Esophagus muscularis mucosa (tissue), 4 donors: ENCODE measurements around the gene NGEF. TPM values are rescaled to one million over a fixed set of nuclear protein-coding genes. Genes with fewer than 3 reads are reported as not detected.

Experiments used
- DNase-seq: peaks from one replicate; pipeline ENCODE4 v3.0.0-alpha.2; 2017; ENCODE audit errors: extremely low spot score
- H3K27ac ChIP-seq, 4 donors: fragments of 200-600 bp; sonication (generic); replicated peaks in 1 of 4; 1 replicate in 3 of 4; 2 replicates in 1 of 4; pipeline ENCODE4 v1.5.1; 2016 to 2019; ENCODE audit warnings: mild to moderate bottlenecking in 1 of 4
- H3K27me3 ChIP-seq, 4 donors: fragments of 200-600 bp; sonication (generic); one replicate each; pipeline versions ENCODE4 v1.5.1 to v1.6.0; 2016 to 2019
- H3K36me3 ChIP-seq, 4 donors: fragments of 200-600 bp; sonication (generic); one replicate each; pipeline ENCODE4 v1.5.1; 2016 to 2019
- H3K4me1 ChIP-seq, 4 donors: fragments of 200-600 bp; sonication (generic); one replicate each; pipeline ENCODE4 v1.5.1; 2016 to 2019
- H3K4me3 ChIP-seq, 4 donors: fragments of 200-600 bp; sonication (generic); 1 replicate in 2 of 4; 2 replicates in 2 of 4; pipeline ENCODE4 v1.5.1; 2016 to 2019; ENCODE audit warnings: mild to moderate bottlenecking in 4 of 4, moderate library complexity in 1 of 4
- H3K9me3 ChIP-seq, 4 donors: fragments of 200-600 bp; sonication (generic); 1 replicate in 3 of 4; 2 replicates in 1 of 4; pipeline ENCODE4 v1.5.1; 2016 to 2019
- EP300 ChIP-seq: sonication (generic); formaldehyde crosslinking; IDR thresholded peaks from one replicate; pipeline ENCODE4 v1.6.1; 2017; ENCODE audit warnings: antibody characterized with exemption
- POLR2A ChIP-seq: fragments of 450-650 bp; IDR thresholded peaks from one replicate; pipeline ENCODE4 v1.6.1; 2017; ENCODE audit warnings: antibody characterized with exemption, moderate library complexity, mild to moderate bottlenecking, low read depth
- POLR2AphosphoS5 ChIP-seq, 2 donors: sonication (generic); formaldehyde crosslinking; IDR thresholded peaks; one replicate each; pipeline ENCODE4 v1.6.1; 2017; ENCODE audit warnings: antibody characterized with exemption in 2 of 2
- WGBS: methylation state at CpG from one replicate; pipeline ENCODE4 v1.1.5; 2018; 5-methylcytosine and 5-hydroxymethylcytosine counted together
- intact Hi-C: fragments of 100-400 bp; cut with DNase I; formaldehyde crosslinking; loops from one replicate; pipeline ENCODE4 v1.15.1; 2023
- total RNA-seq, 4 donors: library from RNA; depleted of rRNA; stranded (reverse); fragments of >200 nt; gene quantifications; one replicate each; pipeline versions ENCODE4 v1.1.0 to v1.2.1, GENCODE V29; 2016
- TF ChIP-seq, protein P1 (sequence below), 3 experiments: fragments of 200-600 bp in 2 of 3; fragments of 450-650 bp in 1 of 3; sonication (generic) in 2 of 3; IDR thresholded peaks; one replicate each; pipeline ENCODE4 v1.5.1; 2017 to 2019; ENCODE audit warnings: antibody characterized with exemption in 3 of 3, mild to moderate bottlenecking in 2 of 3, moderate library complexity in 1 of 3

NGEF gene
- total RNA-seq, 4 donors from 2014 or later = 0.33 to 0.98 (median 0.52) TPM; not detected in 1

- intact Hi-C loops = no loop called here
- H3K4me1 ChIP-seq = no peaks in the 10 kb centered on the region
Observed at GRCh38 chr2:232977438-232977971, 35.6 kb downstream of the NGEF start.

GRCh38 chr2:232976666-232977437 lies 36.2 kb downstream of the NGEF start:
- Histone ChIP-seq H3K4me1 (no peaks in the 10 kb centered on the region), H3K27me3 (peaks cover 0 to 25% (median 0%) of the 10 kb centered on the region in 4 donors), H3K36me3 (no peaks in the 10 kb centered on the region), H3K9me3 (peaks cover 0 to 6% (median 0%) of the 10 kb centered on the region in 4 donors), H3K27ac (no peak overlapping the region), H3K4me3 (no peak overlapping the region)
- no peak for DNase-seq
- TF ChIP-seq EP300 (no peak), POLR2A (no peak), POLR2AphosphoS5 (IDR thresholded peaks at IDR 0.05) (no peak)
- TF ChIP-seq, protein P1, sequence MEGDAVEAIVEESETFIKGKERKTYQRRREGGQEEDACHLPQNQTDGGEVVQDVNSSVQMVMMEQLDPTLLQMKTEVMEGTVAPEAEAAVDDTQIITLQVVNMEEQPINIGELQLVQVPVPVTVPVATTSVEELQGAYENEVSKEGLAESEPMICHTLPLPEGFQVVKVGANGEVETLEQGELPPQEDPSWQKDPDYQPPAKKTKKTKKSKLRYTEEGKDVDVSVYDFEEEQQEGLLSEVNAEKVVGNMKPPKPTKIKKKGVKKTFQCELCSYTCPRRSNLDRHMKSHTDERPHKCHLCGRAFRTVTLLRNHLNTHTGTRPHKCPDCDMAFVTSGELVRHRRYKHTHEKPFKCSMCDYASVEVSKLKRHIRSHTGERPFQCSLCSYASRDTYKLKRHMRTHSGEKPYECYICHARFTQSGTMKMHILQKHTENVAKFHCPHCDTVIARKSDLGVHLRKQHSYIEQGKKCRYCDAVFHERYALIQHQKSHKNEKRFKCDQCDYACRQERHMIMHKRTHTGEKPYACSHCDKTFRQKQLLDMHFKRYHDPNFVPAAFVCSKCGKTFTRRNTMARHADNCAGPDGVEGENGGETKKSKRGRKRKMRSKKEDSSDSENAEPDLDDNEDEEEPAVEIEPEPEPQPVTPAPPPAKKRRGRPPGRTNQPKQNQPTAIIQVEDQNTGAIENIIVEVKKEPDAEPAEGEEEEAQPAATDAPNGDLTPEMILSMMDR (IDR thresholded peaks at IDR 0.05) = no peak
- intact Hi-C loops = no loop called here
- 88% methylated on average over 20 of the region's 20 CpGs for WGBS

More at GRCh38 chr2:232977438-232977971, 35.6 kb downstream of the NGEF start:
- WGBS = 92% methylated on average over 10 of the region's 10 CpGs
- Histone ChIP-seq H3K4me3 (no peak overlapping the region), H3K9me3 (peaks cover 0 to 6% (median 0%) of the 10 kb centered on the region in 4 donors), H3K27me3 (peaks cover 0 to 32% (median 0%) of the 10 kb centered on the region in 4 donors), H3K36me3 (no peaks in the 10 kb centered on the region), H3K27ac (no peak overlapping the region)
- no peak for DNase-seq
- TF ChIP-seq, protein P1 (IDR thresholded peaks at IDR 0.05) = no peak
- TF ChIP-seq POLR2A (no peak), EP300 (no peak), POLR2AphosphoS5 (IDR thresholded peaks at IDR 0.05) (no peak)

- H3K4me3 ChIP-seq = no peak overlapping the region
- no peaks in the 10 kb centered on the region for H3K36me3 ChIP-seq
- peaks cover 0 to 6% (median 0%) of the 10 kb centered on the region in 4 donors for H3K9me3 ChIP-seq
- H3K27ac ChIP-seq = no peak overlapping the region
- H3K27me3 ChIP-seq = peaks cover 0 to 23% (median 0%) of the 10 kb centered on the region in 4 donors
- DNase-seq = no peak
- 94% methylated on average over 4 of the region's 4 CpGs for WGBS
- no peaks in the 10 kb centered on the region for H3K4me1 ChIP-seq
- intact Hi-C loops = no loop called here
- TF ChIP-seq POLR2A (no peak), POLR2AphosphoS5 (IDR thresholded peaks at IDR 0.05) (no peak), EP300 (no peak)
- TF ChIP-seq, protein P1 (IDR thresholded peaks at IDR 0.05) = no peak
Observed at GRCh38 chr2:232976176-232976575, 36.9 kb downstream of the NGEF start.

GRCh38 chr2:232974396-232974795 lies 38.7 kb downstream of the NGEF start:
- intact Hi-C loops = no loop called here
- peaks cover 0 to 17% (median 0%) of the 10 kb centered on the region in 4 donors for H3K27me3 ChIP-seq
- TF ChIP-seq POLR2AphosphoS5 (IDR thresholded peaks at IDR 0.05) (no peak), POLR2A (no peak)
- TF ChIP-seq, protein P1 (IDR thresholded peaks at IDR 0.05) = no peak
- peaks cover 0 to 6% (median 0%) of the 10 kb centered on the region in 4 donors for H3K9me3 ChIP-seq
- no peaks in the 10 kb centered on the region for H3K36me3 ChIP-seq
- no peak for DNase-seq
- no peak overlapping the region for H3K27ac ChIP-seq
- H3K4me1 ChIP-seq = no peaks in the 10 kb centered on the region
- WGBS = 79% methylated on average over 7 of the region's 7 CpGs
- no peak overlapping the region for H3K4me3 ChIP-seq
